ENCODE data around the gene TMEM91.
A peak's percentile ranks its signal among the peaks of the same experiment; 100 is the strongest.
"Not testable (repeated sequence)": the region's sequence is repeated elsewhere in the genome, so short reads cannot be mapped to it uniquely, and the experiment has no call there.

The TMEM91 gene

DNA sequence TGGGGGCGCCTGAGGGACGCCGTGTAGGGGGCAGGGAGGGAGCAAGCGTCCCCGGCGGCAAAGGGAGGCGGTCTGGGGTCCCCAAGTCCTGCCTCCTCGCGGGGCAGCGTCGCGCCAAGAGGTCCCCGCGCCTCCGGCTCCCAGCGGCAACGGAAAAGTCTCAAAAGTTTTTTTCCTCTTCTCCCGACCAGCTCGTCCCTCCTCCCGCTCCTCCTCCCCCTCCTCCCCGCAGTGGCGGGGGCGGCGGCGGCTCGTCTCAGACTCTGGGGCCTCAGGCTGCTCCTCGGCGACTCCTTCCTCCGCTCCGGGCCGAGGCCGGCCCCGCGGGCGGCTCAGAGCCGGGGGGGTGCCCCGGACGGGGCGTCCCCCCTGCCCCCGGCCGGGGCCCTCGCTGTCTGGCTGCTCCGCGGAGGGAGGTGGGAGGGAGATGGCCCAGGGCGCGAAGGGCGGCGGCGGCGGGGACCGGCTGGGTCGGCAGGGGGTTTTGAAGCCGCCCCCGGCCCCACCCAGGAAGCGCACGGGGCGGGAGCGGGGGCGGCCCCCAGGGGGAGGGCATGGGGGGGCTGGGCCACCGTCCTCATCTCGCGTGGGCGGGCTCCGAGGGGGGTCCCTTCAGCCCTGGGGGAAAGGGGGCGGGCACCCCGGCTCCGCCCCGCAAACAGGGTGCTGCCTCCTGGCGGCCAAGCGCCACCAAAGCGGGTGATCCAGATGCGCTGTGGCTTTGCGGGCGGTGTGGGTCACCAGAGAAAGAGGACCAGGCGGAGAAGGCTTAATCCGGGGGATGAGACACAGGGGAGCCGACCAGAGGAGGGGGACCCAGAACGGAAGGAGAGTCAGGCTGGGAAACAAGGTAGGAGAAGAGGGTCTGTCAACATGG, 22.6 kb upstream of the TMEM91 start, which contains the start of gene TGFB1:
Gene TGFB1, minus strand, starts transcription at position 457 of the 877 bp plus-strand sequence. CDS start 878 bp downstream, outside the sequence.
- peak; percentile 95 for DNase-seq (ENCODE audit: low spot score)

DNA sequence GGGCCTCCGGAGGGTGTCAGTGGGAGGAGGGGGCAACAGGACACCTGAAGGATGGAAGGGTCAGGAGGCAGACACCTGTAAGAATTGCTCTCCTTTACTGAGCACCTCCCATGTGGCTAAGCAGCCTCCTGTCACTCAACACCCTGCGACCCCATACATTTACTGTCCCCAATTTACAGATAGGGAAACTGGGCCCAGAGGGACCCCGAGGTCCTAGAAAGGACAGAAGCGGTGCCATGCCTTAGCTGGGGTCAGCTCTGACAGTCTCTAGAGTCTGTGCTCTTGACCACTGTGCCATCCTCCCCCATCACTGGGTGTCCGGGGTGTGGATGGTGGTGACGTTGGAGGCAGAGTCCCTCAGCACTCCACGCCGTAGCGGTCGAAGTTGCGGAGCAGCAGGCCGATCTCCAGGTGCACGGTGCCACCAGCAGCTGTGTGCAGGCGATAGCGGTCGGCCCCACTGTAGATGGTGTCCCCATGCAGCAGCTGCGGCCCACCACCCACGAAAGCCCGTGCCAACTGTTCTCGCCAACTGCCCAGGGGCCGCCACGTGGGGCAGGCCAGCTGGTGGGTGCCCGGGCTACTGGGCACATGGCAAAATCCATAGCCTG, 21.9 kb upstream of the TMEM91 start:
- no peak for DNase-seq (ENCODE audit: low spot score)

DNA sequence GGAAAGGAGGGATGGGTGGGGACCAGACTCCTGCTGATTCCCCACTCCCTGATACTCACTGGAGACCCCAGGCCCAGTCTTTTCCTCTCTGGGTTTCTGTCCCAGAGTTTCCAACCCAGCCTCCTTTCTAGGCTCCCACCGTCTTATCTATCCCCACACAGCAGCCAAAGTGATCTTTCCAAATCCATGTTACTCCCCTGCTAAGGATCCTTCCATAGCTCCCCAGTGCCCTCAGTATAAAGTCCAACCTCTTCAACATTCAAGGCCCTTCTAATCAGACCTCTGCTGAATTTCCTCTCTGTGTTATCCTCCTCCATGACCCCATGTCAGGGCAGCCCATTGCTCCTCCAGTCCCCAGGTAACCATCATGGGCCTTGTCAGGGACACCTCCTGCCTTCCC, 21.3 kb upstream of the TMEM91 start:
- DNase-seq (ENCODE audit: low spot score): no peak

- no peak for DNase-seq (ENCODE audit: low spot score)
These were observed 20.5 kb upstream of the TMEM91 start for GRCh38 chr19:41355802-41356201.

DNA sequence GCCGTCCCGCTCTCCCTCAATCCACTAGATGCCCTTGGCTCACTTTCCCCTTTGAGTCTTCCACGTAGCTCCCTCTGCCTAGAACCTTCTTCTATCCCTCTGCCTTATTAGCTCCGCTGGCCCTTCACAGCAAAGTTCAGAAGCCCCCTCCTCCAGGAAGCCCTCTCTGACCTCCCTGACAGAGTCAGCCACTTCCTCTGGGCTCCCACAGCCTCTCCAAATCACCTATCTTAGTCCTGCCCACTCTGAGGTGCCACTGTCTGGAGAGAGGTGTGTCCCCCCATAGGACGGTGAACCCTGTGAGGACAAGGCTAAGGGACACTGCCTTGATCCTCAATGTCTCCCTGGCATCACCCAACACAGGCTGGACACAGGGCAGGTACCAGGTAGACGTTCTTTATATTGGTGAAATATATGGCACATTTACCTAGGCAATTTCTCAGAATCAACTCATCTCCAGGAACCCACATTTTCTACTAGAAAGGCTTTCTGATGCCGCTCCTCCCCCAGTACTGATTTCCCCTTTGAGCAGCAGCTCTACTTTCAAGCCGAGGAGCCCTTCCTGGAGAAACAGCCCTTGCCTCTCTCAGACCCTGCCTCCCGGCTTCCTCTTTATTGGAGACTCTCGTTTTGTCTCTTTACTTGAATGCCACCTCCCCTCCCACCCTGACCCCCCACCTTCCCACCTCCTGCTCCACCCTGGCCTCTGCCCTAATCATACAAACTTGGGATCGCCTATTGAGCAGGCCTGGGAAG, 19.2 kb upstream of the TMEM91 start:
- peak; percentile 51 for DNase-seq (ENCODE audit: low spot score)

- DNase-seq (ENCODE audit: low spot score): no peak
These were observed 18.6 kb upstream of the TMEM91 start for GRCh38 chr19:41357746-41358145.

DNA sequence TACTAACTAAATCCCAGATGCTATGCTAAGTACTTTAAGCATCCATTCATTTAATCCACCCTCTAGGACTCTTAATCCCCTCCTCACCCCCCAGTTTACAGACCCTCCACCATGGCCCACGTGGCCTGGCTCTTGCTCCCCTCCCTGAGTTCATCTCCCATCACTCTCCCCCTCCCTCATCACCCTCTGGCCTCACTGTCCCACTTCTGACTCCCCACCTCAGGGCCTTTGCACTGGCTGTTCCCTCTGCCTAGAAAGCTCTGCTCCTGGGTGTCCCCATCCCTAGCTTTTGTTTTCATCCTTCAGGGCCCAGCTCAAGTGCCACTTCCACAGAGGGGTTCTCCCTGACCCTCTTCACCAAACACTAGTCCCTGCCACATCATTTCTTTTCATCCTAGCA, 16.6 kb upstream of the TMEM91 start:
- DNase-seq (ENCODE audit: low spot score): no peak

DNA sequence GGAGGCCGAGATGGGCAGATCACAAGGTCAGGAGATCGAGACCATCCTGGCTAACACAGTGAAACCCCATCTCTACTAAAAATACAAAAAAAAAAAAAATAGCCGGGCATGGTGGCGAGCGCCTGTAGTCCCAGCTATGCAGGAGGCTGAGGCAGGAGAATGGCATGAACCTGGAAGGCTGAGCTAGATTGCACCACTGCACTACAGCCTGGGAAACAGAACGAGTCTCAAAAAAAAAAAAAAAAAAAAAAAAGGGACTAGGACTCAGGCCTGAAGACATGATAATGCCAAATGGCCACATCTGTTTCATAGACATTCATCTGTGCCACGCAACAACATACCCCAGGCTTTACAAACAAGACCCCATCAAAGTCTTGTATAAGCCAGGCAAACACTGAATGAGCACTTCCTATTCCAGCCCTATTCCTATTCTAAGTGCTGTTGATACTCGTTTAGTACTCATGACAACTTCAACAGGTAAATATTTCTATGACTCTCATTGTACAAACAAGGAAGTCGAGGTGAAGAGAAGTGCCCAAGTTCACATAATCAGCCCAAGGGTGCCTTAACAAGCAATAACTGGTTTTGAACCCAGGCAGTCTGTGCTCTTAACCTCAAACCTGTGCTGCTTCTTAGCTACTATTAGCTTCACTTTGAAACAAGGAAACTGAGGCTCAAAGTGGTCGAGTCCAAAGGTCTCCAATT, 14.0 kb upstream of the TMEM91 start:
- DNase-seq (ENCODE audit: low spot score): no peak

- no peak for DNase-seq (ENCODE audit: low spot score)
These were observed 13.0 kb upstream of the TMEM91 start for GRCh38 chr19:41363371-41363752.

- DNase-seq (ENCODE audit: low spot score): peak; percentile 99
These were observed 12.4 kb upstream of the TMEM91 start, which contains the start of gene B9D2 for GRCh38 chr19:41363753-41364523. TSS of gene B9D2 (minus strand) at chr19:41364149. CDS start at chr19:41363519, 630 bp downstream.

DNA sequence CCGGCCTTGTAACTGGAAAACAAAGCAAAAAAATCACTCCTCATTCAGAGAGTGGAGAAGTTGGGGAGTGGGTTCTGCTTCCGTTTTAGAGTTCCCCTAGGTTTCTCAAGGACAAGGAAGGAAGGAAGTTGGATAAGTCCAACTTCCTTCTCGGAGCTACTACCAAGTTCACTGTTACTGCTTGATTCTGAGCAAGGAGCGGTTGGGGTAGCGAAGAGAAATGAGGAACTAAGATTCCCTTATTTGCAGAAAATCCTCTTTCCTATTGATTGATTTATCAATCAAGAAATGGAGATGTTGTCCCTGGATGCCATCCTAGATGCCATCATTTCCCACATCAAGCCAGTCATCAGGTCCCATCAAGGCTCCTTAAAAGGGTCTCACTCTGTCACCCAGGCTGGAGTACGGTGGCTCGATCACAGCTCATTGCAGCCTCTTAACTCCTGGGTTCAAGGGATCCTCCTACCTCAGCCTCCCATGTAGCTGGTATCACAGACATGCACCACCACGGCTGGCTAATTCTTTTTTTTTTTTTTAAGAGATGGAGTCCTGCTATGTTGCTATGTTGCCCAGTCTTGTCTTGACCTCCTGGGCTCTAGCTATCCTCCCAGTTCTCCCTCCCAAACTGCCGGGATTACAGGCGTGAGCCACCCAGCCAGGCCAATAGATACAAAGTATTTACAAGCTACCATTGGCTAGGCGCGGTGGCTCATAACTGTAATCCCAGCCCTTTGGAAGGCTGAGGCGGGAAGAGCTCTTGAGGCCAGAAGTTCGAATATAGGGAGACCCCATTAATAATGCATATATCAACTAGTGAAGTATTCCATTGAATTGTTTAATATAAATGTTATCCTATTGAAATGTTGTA, 11.6 kb upstream of the TMEM91 start:
- DNase-seq (ENCODE audit: low spot score): no peak

DNA sequence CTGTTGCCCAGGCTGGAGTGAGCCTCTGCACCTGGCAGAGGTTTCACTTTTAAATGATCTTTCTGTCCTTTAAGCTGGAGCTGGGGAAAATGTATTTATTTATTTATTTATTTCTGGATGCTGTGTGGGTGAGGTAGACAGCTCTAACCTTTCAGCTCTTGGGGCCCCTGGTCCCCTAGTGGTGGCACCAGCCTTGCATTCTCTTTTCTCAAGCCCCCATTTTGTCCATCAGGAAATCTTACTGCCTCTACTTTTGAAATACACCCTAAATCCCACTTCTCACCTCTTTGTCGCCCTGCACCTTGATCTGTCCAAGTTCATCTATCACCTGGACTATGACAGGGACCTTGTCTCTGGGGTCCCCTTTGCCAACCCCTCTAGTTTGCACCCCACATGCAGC, 10.2 kb upstream of the TMEM91 start:
- DNase-seq (ENCODE audit: low spot score): no peak

DNA sequence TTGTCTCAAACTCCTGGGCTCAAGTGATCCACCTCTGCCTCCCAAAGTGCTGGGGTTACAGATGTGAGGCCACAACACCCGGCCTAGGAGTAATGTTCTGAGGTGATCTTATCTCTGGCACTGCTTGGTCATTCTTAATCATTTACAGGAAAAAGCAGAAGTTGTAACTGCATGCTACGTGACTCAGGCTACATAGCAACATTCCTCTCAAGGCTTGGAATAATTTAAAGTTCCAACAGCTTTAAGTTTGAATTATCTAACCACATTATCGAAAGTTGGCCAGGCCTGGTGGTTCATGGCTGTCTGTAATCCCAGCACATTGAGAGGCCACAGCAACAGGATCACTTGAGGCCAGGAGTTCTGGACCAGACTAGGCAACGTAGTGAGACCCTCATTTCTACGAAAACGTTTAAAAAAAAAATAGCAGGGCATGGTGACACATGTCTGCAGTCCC, 8.5 kb upstream of the TMEM91 start:
- no peak for DNase-seq (ENCODE audit: low spot score)

- DNase-seq (ENCODE audit: low spot score): no peak
These were observed 6.6 kb upstream of the TMEM91 start for GRCh38 chr19:41369769-41370168.

GRCh38 chr19:41371119-41371518, 5.2 kb upstream of the TMEM91 start:
- DNase-seq (ENCODE audit: low spot score): not testable (repeated sequence)

DNA sequence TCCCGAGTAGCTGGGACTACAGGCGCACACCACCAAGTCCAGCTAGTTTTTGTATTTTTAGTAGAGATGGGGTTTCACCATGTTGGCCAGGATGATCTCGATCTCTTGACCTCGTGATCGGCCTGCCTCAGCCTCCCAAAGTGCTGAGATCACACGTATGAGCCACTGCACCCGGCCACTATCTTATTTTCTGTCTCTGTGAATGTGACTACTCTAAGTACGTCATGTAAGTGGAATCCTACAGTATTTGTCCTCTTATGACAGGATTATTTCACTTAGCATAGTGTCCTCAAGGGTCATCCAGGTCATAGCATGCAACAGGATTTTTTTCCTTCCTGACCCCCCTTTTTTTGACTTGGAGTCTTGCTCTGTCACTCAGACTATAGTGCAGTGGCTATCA, 4.8 kb upstream of the TMEM91 start:
- DNase-seq (ENCODE audit: low spot score): no peak

DNA sequence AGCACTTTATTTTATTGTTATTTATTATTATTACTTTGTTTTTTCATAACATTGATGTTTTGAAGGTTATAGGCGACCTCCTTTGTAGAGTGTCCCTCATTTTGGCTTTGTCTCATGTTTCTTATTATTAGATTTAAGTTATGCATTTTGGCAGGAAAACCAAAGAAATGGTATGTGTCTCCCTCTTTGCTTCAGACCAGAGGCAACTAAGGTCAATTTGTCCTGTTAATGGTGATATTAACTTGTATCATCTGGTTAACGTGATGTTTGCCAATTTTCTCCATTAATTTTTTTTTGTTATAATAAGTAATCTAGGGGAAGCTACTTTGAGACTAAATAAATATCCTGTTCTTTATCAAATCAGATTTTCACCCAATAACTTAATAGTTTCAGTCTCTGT, 3.8 kb upstream of the TMEM91 start:
- DNase-seq (ENCODE audit: low spot score): no peak

GRCh38 chr19:41373993-41374392, 2.3 kb upstream of the TMEM91 start:
- DNase-seq (ENCODE audit: low spot score): no peak

GRCh38 chr19:41376998-41377365, 649 bp downstream of the TMEM91 start:
- DNase-seq (ENCODE audit: low spot score): no peak

Data from CD4-positive, alpha-beta T cell treated with Interleukin-6 at 100 ng/mL for 8 hours (primary cell).